Caki2 (cell line): ENCODE results near the gene SGTB. TPM values are rescaled to one million over a fixed set of nuclear protein-coding genes. Genes with fewer than 3 reads are reported as not detected.

Source experiments
- DNase-seq: peaks from one replicate; pipeline ENCODE4 v3.0.0-alpha.2; 2015; ENCODE audit warnings: low read depth
- in situ Hi-C: cut with HindIII; loops from 2 replicates; pipeline ENCODE4 v1.10.0; 2016; ENCODE audit warnings: low sequenced_read_pairs, low pct_unique_long_range_greater_than_20kb, mixed read lengths
- total RNA-seq: library from RNA; depleted of rRNA; stranded (reverse); fragments of >200 nt; shearing (Covaris generic); gene quantifications from 2 replicates; pipeline ENCODE4 v1.2.3, GENCODE V29; 2014; ENCODE audit warnings: low replicate concordance; rRNA removed

SGTB gene, protein sequence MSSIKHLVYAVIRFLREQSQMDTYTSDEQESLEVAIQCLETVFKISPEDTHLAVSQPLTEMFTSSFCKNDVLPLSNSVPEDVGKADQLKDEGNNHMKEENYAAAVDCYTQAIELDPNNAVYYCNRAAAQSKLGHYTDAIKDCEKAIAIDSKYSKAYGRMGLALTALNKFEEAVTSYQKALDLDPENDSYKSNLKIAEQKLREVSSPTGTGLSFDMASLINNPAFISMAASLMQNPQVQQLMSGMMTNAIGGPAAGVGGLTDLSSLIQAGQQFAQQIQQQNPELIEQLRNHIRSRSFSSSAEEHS
- total RNA-seq: 5.3 and 9.8 TPM in 2 replicates

DNA sequence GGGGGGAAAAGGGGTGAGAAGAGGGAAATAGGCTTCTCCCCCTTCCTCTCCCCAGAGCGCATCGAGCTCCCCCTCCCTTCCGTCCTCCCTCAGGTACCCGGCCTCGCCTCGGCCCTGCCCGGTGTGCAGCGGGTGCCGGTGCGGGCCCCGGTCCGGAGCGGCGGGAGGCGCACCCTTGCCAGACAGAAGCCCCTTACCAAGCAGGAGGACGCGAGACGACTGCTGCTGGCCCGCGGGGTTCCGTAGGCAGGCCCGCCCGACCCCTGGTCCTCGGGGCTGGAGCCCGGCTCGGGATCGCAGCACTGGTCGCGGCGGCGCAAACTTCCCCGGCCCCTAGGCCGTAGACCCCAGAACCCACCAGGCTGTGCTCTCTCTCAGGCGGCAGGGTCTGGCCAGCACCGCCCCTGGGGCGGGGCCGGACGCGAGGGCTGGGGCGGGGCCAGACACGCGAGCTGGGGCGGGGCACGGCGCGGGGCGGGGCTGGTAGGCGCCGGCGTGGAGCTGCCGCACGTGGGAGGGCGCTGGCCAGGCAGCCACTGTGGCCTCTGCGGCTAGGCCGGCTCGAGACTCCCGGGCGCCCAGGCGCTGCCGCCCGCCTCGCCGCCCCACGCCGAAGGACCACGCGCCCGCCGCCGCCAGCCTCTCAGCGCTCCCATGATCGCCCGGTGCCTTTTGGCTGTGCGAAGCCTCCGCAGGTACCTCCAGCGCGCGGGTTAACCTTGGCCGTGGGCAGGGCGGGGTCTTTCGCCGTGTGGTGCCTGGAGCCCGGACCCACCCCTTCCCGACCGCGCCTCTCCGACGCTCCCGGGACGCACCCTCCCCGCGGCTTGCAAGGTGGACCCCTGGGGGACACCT is at the start of gene SGTB, which contains the start of gene NLN:
SGTB (minus strand) TSS at position 390 of the 855 bp plus-strand sequence. CDS start 1,302 bp downstream, outside the sequence.
NLN (plus strand) TSS at position 486 of the 855 bp plus-strand sequence; CDS start at position 655, 169 bp downstream.
- in situ Hi-C loops: no loop called here
- DNase-seq: peak; percentile 65

DNA sequence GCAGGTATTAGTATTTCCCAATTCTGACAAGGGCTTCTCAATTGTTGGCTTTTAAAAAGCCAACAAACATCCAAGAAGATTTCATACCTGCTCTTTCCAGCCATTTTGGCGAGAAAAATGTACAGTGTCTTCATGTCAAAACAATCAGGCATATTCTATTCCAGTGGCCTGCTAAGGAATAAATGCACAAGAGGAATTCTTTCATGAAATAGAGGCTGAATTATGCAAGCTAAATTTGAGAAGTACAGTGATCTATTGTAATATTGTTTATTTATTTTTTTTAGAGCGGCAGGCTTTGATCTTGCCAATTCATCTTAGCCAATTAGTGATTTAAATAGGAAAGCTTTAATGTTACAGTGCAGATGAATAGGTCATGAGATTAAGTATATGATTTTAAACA is 49.4 kb upstream of the SGTB start:
- DNase-seq: no peak
- in situ Hi-C loops: no loop called here

DNA sequence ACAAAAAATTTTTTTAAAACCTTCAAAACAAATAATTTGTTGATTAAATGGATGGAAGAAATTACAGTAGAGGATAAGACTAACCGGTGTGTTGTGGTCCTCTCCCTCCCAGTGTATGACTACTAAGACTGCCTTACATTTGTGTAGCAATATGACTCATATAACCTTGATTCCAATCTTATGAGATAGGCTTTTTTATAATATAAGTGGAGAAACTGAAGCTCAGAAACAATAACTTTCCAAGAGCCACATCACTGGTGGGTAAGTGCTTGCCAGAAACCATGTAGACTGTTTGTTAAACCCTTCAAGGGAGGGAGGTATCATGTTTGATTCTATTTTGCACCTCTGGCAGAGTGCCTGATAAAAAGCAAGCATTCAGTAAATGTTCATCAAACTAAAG is 47.6 kb upstream of the SGTB start:
- peak; percentile 15 for DNase-seq
- in situ Hi-C loops: no loop called here

DNA sequence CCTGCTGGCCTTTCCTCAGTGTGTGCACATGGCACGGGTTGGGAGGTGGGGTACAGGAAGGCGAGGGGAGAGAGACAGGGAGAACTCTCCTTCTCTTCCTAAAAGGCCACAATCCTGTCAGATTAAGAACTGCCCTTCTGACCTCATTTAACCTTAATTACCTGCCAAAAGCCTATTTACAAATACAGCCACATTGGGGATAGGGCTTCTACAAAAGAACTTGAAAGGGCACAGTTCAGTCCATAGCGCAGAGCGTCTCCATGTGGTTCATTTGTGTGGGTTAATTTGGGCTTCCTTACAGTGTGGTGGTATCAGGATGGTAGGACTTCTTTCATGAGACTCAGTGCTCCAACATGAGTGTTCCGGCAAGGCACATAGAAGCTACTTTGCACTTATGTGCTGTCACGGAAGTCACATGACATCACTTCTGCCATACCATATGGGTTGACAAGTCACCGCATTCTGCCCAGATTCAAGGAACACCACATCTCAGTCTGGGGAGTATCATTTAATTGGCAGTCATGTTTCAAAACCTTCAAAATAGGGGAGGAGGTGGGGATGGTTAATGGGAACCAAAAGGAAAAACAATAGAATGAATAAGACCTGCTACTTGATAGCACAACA is 46.9 kb upstream of the SGTB start:
- in situ Hi-C loops: no loop called here
- DNase-seq: no peak

DNA sequence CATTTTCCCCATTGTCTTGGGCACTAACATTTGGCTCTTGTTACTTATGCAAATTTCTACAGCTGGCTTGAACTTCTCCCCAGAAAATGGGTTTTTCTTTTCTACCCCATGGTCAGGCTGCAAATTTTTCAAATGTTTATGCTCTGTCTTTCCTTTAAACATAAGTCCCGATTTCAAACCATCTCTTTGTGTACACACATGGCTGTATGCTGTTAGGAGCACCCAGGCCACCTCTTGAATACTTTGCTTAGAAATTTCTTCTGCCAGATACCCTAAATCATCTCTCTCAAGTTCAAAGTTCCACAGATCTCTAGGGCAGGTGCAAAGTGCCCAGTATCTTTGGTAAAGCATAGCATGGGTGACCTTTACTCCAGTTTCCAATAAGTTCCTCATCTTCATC is 45.7 kb upstream of the SGTB start:
- DNase-seq: no peak
- in situ Hi-C loops: no loop called here

DNA sequence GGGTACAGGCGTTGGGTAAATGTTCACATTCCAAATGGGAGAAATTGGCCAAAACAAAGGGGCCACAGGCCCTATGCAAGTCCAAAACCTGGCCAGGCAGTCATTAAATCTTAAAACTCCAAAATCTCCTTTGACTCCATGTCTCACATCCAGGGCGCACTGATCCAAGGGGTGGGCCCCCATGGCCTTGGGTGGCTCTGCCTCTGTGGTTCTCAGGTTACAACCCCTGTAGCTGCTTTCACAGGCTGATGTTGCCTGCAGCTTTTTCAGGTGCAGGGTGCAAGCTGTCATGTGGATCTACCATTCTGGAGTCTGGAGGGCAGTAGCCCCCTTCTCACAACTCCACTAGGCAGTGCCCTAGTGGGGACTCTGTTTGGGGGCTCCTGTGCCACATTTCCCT is 44.9 kb upstream of the SGTB start:
- in situ Hi-C loops: no loop called here

DNA sequence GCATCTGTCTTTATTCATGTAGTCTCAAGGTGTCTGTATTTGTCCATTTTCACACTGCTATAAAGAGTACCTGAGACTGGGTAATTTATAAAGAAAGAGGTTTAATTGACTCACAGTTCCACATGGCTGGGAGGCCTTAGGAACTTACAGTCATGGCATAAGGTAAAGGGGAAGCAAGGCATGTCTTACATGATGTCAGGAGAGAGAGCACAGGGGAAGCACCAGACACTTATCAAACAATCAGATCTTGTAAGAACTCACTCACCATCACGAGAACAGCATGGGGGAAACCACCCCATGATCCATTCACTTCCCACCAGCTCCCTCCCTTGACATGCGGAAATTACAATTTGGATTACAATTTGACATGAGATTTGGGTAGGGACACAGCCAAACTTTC is 44.3 kb upstream of the SGTB start:
- in situ Hi-C loops: no loop called here
- DNase-seq: no peak

More for the DNA sequence above, 44.9 kb upstream of the SGTB start:
- DNase-seq: no peak

DNA sequence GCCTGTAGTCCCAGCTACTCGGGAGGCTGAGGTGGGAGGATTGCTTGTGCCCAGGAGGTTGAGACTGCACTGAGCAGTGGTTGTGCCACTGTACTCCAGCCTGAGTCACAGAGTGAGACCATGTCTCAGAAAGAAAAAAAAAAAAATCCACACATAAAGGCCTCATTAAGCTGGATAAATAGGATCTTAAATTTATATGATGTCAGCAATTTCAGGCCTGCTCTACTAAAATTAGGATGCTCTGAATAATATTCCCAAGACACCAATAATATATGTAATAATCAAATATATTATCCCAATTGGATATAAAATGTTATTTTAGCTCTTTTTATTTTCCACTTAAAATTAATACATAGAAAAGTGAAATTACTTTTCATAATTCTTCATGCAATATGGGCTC is 43.7 kb upstream of the SGTB start:
- DNase-seq: no peak
- in situ Hi-C loops: no loop called here

DNA sequence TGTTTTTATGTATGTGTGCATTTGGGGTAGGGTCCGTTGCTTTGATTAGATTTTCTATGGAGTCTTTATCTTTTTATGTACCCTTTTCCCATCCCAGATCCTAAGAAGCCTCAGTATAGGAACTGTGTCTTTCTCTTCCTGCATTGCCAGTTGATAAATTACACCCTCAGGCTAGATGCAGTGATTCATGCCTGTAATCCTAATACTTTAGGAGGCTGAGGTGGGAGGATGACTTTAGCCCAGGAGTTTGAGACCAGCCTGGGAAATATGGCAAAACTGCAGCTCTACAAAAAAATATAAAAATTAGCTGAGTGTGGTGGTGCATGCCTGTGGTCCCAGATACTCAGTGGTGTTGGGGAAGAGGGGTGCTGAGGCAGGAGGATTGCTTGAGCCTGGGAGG is 40.3 kb upstream of the SGTB start:
- in situ Hi-C loops: no loop called here
- DNase-seq: no peak

DNA sequence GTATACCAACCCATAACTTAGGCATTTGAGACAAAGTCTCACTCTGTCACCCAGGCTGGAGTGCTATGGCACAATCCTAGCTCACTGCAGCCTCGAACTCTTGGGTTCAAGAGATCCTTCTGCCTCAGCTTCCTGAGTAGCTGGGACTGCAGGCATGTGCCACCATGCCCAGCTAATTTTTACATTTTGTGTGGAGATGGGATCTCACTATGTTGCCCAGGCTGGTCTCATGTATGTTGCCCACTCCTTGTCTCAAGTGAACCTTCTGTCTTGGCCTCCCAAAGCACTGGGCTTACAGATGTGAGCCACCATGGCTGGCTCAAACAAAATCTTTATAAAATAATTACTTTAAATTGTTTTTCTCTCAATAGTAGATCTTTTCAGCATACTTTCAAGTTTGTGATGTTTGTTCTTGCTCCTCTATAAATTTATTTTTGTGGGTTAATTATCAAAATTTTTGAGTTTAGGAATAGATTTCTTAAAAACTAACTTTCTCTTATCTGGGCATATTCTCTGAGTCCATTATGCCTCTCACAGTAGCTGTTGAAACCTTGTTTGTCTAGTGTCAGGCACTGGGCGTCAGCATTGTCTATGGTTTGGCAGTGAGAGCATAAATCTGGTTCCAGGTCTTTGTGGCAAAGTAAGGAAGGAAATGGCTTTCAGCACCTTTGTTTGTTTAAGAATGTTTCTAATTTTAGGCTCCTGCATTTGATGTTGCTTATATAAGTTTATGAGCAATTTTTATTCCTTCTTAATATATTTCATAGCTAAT is 38.8 kb upstream of the SGTB start:
- no peak for DNase-seq
- in situ Hi-C loops: no loop called here

DNA sequence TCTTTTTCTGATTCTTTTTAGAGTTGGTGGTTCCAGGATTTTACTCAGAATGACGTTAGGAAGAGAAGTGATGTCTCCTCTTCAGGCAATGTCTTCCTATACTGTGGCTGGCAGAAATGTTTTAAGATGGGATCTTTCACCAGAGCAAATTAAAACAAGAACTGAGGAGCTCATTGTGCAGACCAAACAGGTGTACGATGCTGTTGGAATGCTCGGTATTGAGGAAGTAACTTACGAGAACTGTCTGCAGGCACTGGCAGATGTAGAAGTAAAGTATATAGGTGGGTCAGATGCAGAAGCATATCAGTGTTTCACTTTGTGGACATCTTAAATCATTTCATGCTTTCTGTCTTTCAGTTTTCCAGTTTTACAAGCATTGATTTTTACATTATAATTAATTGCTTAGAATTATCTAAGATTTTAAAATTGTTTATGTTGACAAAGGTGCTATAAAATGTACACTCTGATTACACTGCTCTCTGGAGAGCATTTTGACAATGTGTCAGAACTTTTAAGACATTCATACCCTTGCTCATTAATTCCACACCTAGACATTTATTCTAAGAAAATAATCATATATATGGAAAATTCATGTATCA is 36.7 kb upstream of the SGTB start:
- DNase-seq: no peak
- in situ Hi-C loops: no loop called here

DNA sequence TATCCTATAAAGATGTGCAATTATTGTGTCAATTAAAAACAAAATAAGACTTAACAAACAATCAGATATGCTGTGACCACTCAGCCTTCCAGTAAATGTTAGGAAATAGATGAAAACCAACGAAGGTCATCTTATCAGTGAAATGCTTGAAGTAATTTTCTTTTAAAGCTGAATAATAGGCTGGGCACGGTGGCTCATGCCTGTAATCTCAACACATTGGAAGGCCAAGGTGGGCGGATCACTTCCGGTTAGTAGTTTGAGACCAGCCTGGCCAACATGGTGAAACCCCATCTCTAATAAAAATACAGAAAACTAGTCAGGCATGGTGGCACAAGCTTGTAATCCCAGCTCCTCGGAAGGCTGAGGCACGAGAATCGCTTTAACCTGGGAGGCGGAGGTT is 31.3 kb upstream of the SGTB start:
- in situ Hi-C loops: no loop called here
- no peak for DNase-seq

DNA sequence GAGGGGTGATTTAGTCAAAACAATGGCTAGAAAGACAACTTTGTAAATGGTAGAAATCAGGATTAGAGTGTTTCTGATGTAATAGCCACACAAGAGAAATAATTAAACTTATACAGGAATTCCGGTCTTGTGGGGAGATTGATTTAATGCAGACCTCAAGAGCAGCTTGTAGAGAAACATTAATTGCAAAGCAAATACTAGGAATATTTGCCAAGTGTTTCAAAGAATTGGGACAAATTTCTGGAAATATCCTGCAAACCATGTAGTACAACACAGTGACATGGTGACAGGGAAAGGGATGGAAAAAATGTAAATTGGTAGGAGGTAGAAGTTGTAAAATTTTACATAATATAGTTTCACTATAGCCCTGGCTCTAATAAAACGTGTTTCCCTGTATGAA is 29.0 kb upstream of the SGTB start:
- in situ Hi-C loops: no loop called here
- no peak for DNase-seq

DNA sequence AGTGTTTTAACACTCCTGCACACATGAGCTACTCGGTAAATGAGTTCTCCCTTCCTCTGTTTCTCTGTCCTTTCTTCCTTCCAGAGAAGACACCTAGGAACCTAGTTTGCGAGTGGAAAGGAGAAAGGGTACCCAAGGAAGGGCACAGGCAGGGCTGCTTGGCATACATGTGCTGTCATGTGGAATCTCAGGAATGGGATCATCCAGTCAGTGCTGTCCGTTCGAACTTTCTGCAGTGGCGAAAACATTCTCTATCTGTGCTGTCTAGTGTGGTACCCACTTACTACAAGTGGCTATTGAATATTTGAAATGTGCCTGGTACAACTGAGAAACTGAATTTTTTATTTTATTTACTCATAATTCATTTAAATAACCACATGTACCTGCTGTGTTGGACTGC is 28.0 kb upstream of the SGTB start:
- no peak for DNase-seq
- in situ Hi-C loops: no loop called here

DNA sequence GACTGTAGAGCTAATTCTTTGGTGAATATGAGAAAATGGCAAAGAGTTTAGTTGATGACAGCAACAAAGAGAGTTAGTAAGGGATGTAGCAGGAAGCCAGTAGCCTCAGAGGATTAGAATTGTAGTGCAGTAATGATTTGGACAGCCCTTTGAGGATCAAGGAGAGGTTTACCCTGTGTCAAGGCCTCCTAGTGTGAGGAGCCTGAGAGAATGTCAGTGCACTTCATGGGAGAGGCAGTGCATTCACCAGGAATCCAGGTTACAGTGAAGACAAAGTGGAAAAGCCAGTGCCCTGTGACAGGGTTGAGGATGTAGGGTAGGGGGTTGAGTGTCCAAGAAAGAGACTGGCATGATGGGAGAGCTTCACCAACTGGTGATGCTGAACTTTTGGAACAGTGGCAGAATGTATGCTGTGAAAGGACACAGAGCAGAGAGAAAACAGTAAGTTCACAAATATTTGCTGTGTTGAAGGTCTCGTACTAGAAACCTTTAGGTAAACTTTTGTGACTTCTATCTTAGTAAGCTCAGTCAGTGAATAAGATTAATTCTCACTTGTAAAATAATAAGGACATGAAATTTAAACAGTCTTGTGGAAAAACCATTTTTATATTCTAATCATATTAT is 27.4 kb upstream of the SGTB start:
- in situ Hi-C loops: no loop called here

DNA sequence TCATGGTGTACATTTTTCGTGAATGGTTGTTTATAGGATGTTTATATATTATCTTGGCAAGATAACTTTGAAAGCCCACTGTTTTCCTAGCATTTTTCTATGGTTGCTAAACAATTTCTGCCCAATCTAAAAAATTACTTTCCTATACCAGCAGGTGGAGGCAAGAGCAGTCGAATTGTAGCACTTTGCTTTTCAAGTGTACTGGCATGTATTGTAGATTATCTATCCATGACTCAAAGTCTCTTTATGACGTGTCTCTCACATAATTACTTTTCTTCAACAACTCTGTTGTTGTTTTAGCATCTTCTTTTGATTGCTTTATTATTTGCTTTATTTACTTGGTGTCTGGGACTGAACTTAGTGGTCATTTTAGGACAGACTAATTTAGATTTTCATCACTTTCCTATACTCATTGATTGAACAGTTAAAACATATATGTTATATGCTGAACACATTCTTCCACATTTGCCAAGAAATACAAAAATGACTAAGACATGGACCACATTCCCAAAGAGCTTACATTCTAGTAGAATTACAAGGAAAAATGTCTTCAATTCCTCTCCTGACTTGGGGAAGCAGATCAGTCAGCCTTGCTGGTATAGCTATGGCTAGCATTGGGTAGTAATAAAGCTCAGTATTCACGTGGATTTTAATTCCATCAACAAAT is 20.8 kb upstream of the SGTB start:
- in situ Hi-C loops: no loop called here
- DNase-seq: peak; percentile 49

More for the DNA sequence above, 27.4 kb upstream of the SGTB start:
- DNase-seq: no peak

DNA sequence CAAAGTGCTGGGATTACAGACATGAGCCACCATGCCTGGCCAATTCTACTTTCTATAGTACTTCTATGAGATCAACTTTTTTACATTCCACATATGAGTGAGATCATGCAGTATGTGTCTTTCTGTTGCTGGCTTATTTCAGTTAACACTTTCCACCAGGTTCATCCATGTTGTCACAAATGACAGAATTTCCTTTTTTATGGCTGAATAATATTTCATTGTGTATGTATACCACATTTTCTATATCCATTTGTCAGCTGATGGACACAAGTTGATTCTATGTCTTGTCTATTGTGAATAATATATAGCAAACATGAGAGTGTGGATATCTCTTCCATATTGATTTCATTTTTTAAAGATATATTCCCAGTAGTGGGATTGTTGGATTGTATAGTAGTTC is 17.3 kb upstream of the SGTB start:
- in situ Hi-C loops: no loop called here

More for the DNA sequence above, 17.3 kb upstream of the SGTB start:
- no peak for DNase-seq
